A204.1 (cell line): ENCODE results near the gene KBTBD12.
"Not testable (repeated sequence)": the region's sequence is repeated elsewhere in the genome, so short reads cannot be mapped to it uniquely, and the experiment has no call there.

Source experiments
- FAIRE-seq: peaks from 2 replicates; lab custom pipeline; 2012; peaks lifted over from hg19 to GRCh38; lab: Jason Lieb, UNC

Gene KBTBD12

DNA sequence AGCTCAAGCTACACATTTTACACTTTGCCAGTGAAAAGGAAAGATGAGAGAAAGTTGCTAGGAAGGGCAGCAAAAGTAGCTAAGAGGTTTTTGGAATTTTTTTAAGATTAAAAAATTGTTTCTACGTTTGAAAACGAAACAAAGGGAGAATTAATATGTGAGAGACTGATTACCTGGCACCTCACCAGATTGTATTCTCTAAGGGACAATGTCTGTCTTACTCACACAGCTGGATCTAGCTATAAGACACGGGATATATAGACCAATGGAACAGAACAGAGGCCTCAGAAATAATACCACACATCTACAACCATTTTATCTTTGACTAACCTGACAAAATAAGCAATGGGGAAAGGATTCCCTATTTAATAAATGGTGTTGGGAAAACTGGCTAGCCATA lies 9.5 kb upstream of the KBTBD12 start:
- FAIRE-seq: no peak

- FAIRE-seq: not testable (repeated sequence)
Measured at GRCh38 chr3:127906653-127907052, 8.4 kb upstream of the KBTBD12 start.

DNA sequence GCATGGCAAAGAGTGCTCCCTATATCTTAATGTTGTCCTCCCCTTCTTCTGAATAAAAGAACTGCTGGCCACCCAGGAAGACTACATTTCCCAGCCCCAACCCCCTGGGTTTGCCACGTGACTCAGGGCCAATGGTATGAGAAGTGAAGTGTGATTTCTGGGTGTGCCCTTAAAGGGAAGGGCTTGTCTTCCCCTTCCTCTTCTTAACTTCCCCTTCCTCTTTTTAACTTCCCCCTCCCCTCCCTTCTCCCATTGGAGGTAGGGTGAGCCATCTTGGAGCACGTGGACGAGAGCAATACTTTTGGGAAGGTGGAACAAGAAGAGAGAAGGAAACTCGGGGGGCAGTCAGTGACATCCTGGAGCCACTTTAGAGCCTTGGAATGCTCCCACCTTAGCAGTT lies 6.8 kb upstream of the KBTBD12 start:
- no peak for FAIRE-seq

GRCh38 chr3:127908951-127909350 lies 6.1 kb upstream of the KBTBD12 start:
- no peak for FAIRE-seq

DNA sequence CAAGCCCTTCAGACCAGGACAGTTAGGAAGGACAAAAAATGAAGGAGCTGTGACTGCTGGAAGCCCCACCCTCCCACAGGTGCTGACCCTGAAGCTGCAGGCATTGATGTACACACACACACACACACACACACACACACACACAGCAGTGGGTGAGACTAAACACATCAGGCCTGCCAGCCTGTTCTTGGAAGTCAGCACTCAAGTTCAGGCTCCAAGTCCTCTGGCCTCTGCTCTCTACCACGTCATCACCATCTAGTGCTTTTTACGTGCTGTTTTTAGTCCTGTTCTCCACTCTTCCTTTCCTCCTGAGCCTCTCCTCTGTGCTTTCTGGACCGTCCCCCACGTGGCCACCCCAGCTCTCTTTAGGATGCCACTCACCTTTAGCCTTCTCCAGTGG lies 5.4 kb upstream of the KBTBD12 start:
- FAIRE-seq: no peak

DNA sequence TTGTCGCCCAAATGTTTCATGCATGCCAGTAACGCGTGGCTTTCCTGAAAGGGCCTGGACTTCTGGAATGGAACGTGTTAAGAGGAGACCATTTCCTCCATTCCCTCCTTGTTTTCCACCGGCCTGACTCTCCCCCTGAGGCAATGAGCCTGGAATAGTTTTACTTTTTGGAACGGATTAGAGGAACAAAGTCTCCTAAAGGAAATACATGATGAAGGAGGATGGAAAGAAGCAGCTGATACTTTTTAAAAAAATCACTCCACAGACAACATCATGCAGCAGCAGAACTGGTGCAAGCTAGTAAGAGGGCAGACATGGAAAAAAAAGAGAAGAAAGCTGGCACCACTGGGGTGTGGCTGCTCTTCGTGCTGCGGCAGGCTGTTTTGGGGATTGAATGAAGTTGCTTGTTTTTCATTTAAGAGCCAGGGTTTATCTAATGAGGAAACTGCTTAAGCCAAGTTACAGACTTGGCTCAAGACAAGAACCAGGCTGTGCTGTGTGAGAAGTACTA lies 3.6 kb upstream of the KBTBD12 start:
- FAIRE-seq: no peak

- FAIRE-seq: not testable (repeated sequence)
Measured at GRCh38 chr3:127913841-127914240, 1.2 kb upstream of the KBTBD12 start.

GRCh38 chr3:127914584-127914983 lies 448 bp upstream of the KBTBD12 start:
- FAIRE-seq: no peak

DNA sequence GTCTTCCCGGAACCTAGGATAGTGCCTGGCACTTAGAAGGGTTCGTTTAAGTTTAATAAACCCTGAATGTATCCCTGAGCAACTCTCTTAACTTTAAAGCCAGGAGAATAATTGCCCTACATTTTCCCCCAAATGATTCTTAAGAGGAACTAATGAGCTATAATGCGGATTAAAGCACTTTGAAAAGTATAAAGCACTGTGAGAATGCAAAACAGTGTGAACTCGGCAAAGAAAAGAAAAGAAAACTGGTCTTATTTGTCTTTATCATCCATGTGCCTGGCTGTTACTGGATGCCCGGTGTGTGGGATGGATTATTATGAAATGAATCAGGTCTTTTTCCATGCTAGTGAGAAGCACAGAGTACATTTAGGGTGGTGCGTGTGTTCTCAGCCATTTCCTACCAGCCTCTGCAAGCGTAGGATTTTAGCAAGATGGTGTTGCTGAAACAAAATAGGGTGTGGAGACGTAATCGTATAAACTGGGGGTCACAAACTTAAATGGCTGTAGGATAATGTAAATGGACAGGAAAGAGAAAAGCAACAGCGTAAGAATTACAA lies 983 bp downstream of the KBTBD12 start:
- no peak for FAIRE-seq

- FAIRE-seq: no peak
Measured at GRCh38 chr3:127920738-127921137, 5.7 kb downstream of the KBTBD12 start.

GRCh38 chr3:127923611-127924010 lies 8.6 kb downstream of the KBTBD12 start:
- no peak for FAIRE-seq

- no peak for FAIRE-seq
Measured at GRCh38 chr3:127925384-127925783, 10.4 kb downstream of the KBTBD12 start.

DNA sequence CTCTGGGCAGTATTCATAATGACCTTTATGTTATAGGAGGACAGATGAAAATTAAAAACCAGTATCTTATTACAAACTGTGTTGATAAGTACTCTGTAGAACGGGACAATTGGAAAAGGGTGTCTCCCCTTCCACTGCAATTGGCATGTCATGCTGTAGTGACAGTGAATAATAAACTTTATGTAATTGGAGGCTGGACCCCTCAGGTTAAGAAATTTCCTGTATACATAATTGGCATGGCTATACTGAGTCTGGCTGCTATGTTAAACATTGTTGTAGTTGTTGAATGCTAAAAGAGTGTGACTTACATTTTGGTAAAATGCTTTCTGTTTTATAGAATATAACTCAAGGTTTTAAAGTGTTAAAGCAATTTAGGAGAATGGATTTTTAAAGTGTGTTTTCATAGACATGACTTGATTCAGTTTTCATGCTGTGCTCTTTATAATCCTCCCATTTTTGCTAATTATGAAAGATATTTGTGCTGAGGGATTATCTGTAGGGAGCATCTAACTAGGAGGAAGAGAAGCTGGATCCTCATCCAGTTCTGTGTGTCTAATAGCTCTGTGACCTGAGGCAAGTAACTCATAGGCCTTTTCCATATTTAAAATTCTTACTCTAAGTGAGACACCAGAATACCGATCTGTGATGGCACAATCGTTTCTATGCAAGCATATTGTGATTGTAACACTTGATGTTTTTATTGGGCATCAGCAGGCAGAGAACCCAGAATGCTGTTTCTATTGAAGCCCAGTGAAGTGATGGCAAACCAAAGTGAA lies 13.0 kb downstream of the KBTBD12 start:
- no peak for FAIRE-seq

DNA sequence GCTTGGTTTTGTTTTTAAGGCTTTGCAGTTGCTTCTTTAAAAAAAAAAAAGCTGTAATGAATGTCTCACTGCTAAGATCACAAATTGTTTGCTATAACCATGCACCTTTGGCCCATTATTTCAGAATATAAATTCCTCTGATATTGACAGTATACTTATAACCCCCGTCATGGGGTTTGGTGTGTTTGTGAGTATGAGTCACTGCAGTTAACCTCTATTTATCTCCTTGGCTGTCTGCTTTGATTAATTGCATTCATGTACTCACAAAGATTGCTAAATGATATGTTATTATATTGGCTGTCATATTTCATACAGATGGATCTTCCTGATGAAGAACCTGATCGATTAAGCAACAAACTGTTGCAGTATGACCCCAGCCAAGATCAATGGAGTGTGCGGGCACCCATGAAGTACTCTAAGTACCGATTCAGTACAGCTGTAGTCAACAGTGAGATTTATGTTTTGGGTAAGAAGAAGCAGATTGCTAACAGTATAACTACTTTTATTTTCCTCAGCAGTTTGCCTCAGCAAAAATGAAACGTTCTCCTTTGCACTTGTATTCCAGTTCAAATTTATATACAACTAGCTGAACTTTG lies 14.9 kb downstream of the KBTBD12 start:
- no peak for FAIRE-seq

GRCh38 chr3:127933396-127933795 lies 18.4 kb downstream of the KBTBD12 start:
- no peak for FAIRE-seq

- FAIRE-seq: no peak
Measured at GRCh38 chr3:127938800-127939199, 23.8 kb downstream of the KBTBD12 start.

DNA sequence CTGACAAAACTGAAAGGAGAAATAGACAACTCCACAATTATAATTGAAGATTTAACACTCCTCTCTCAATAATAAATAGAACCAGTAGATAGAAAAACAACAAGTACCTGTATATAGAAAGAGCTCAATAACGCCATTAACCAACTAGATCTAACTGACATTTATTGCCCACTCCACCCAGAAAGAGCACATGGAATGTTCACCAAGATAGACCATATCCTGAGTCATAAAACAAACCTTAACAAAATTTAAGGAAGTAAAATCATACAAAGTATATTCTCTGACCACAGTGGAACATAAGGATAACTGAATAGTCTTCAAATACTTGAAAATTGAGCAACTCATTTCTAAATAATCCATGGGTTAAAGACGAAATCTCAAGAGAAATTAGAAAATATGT lies 25.1 kb downstream of the KBTBD12 start:
- no peak for FAIRE-seq

GRCh38 chr3:127942613-127943012 lies 27.6 kb downstream of the KBTBD12 start:
- peak; percentile 46 for FAIRE-seq

DNA sequence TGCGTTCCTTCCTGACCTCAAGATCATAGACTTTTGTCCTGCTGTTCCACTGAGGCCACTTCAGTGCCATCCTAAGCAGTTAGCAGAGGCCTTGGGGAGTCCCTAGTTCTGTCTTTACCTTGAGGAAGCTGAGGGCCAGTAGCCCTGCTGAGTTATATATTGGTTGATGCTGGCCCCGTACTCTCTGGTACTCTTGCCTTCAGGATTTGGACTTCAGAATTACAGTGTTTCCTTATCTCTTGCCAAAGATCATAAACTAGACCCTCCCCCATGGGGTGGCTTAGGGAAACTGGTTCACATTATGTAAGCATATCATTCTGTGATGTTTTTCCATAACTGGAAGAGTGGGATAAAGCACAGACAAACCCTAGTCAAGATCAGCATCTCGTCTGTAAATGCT lies 33.2 kb downstream of the KBTBD12 start:
- no peak for FAIRE-seq

DNA sequence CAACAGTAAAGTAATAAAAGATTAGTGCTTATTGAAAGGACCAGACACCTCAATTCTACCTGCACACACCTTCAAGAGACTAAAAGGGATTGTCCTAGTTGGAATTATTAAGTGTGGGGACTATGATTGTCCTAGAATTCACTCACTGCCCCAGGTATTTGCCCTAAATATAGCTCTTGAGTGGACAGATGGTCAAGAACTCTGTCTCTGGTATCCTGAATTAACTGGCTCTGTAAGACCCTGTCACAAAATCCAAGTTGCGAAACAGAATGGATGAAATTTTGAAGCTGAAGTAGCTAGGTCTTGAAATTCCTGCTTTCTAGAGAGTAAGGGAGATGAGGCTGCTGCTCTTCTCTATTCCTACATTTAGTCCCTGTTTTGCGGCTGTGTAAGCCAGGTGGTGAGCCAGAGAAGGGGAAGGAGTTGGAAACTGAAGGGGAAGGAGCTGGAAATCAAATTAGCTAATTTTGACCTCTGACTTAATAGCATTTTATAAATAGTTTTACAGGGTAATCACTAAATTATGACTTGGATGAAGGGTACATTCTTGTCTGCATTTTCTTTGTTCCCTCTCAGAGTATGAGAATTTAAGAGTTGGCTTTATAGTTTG lies 34.5 kb downstream of the KBTBD12 start:
- FAIRE-seq: no peak

GRCh38 chr3:127951276-127951675 lies 36.2 kb downstream of the KBTBD12 start:
- FAIRE-seq: no peak

DNA sequence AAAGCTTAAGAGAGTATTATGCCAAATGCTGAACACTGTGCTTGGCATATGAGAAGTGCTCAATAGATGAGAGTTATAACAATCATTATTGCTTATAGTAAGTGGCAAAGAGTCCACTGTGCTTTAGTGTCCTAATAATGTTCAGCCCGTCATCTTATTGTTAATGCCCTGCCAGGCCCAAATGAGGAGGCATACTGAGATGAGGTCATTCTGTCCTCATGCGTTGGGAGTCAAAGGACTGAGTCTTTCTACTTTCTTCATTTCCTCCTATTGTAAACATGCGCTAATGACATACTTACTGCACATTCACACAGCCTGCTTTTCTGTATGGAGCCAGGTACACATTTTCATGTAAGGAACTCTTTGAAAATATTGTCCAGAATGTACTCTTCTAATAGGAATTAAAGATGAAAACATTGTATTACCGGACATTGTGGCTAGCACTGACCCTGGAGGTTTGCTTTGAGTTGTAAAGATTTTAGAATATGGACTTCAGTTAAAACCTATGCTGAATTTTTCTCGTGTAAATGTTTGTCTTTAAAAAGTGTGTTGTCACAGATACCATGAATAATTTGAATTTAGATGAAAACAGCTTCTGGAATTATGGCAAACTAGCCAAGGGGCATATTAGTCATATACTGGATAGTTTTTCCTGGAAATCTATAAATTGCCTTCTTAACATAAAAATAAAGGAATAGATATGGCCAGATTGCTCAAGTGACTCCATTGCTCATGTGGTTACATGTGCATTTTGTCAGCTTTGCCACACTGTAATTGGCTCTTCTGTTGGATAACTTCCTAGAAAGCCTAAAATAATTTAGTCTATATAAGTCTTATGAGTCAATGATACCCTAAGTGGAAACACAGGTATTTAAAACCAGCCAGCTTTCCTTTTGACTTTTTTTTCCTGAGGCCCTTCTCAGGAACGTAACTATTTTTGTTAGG lies 38.3 kb downstream of the KBTBD12 start:
- FAIRE-seq: no peak
